Transverse colon (tissue), 4 donors: Measurements from ENCODE around the gene PWP1. TPM values are rescaled to one million over a fixed set of nuclear protein-coding genes. Genes with fewer than 3 reads are reported as not detected.

Experiments used
- DNase-seq: peaks from one replicate; pipeline ENCODE4 v3.0.0-alpha.2; 2019
- H3K27ac ChIP-seq, 4 donors: fragments of 200-600 bp; sonication (generic); 2 replicates each; pipeline ENCODE4 v1.5.1; 2016 to 2018; ENCODE audit warnings: inconsistent platforms in 4 of 4
- H3K27me3 ChIP-seq: fragments of 200-600 bp; sonication (generic); 2 replicates; pipeline ENCODE4 v1.5.1; 2017; ENCODE audit warnings: inconsistent platforms
- H3K36me3 ChIP-seq, 4 donors: fragments of 200-600 bp; sonication (generic); 2 replicates each; pipeline ENCODE4 v1.5.1; 2017 to 2019; ENCODE audit warnings: inconsistent platforms in 4 of 4
- H3K4me1 ChIP-seq, 4 donors: fragments of 200-600 bp; sonication (generic); 2 replicates each; pipeline ENCODE4 v1.5.1; 2017 to 2020; ENCODE audit warnings: inconsistent platforms in 4 of 4
- H3K4me3 ChIP-seq, 4 donors: fragments of 200-600 bp; sonication (generic); 1 replicate in 1 of 4; 2 replicates in 3 of 4; pipeline versions ENCODE4 v1.5.1 to v1.6.1; 2017 to 2019; ENCODE audit warnings: inconsistent platforms in 4 of 4
- H3K9me3 ChIP-seq, 2 donors: fragments of 200-600 bp; sonication (generic); 2 replicates each; pipeline ENCODE4 v1.5.1; 2017 to 2019; ENCODE audit warnings: inconsistent platforms in 2 of 2
- EP300 ChIP-seq: sonication (generic); formaldehyde crosslinking; IDR thresholded peaks from one replicate; pipeline ENCODE4 v1.6.1; 2017; ENCODE audit warnings: antibody characterized with exemption, low read depth
- POLR2A ChIP-seq: fragments of 450-650 bp; IDR thresholded peaks from one replicate; pipeline ENCODE4 v1.6.1; 2016; ENCODE audit warnings: antibody characterized with exemption, mild to moderate bottlenecking, moderate library complexity
- POLR2AphosphoS5 ChIP-seq, 3 donors: sonication (generic); formaldehyde crosslinking; IDR thresholded peaks; one replicate each; pipeline ENCODE4 v1.6.1; 2016; ENCODE audit warnings: antibody characterized with exemption in 3 of 3
- WGBS, 2 donors: methylation state at CpG; one replicate each; pipeline ENCODE4 v1.1.5; 2018; ENCODE audit warnings: low coverage in 1 of 2; 5-methylcytosine and 5-hydroxymethylcytosine counted together
- in situ Hi-C, 4 donors: fragments of 200-750 bp; cut with MboI; loops; one replicate each; pipeline versions ENCODE4 v1.15.0 to v1.15.1; 2017; ENCODE audit warnings: low sequenced_read_pairs in 3 of 4, low pct_ligation_motif_present in 1 of 4, low pct_unique_long_range_greater_than_20kb in 1 of 4
- intact Hi-C: fragments of 100-400 bp; cut with DNase I; formaldehyde crosslinking; loops from one replicate; pipeline ENCODE4 v1.15.1; 2023; ENCODE audit warnings: low total_unique reads
- total RNA-seq, 4 donors: library from RNA; depleted of rRNA; stranded (reverse); fragments of >200 nt; gene quantifications; one replicate each; pipeline ENCODE4 v1.1.0, GENCODE V29; 2016
- TF ChIP-seq, protein P1 (sequence below), 5 experiments: fragments of 200-600 bp in 3 of 5; fragments of 450-650 bp in 2 of 5; sonication (generic) in 3 of 5; IDR thresholded peaks; 1 replicate in 2 of 5; 2 replicates in 3 of 5; pipeline ENCODE4 v1.5.1; 2016 to 2017; ENCODE audit warnings: antibody characterized with exemption in 5 of 5, inconsistent platforms in 3 of 5, mild to moderate bottlenecking in 2 of 5, moderate library complexity in 1 of 5

PWP1 gene
- 10 to 100 TPM; 29.9 to 49.7 (median 41.4) TPM for total RNA-seq

- whole genome bisulfite sequencing, 2 donors: 0 to 1% methylated on average over 8 to 48 of the region's 51 CpGs
- peaks cover 0 to 25% (median 9%) of the 10 kb centered on the region in 4 donors for H3K36me3 ChIP-seq
- in situ Hi-C loops (loop anchor here in 2 of 4 donors (5.0 to 25.0 kb wide), 2 partner anchors 72 to 202 kb away; no protein-coding TSS in a partner anchor), intact Hi-C loops (no loop called here)
- DNase-seq: peak; percentile 96
- no peaks in the 10 kb centered on the region for H3K9me3 ChIP-seq
- TF ChIP-seq EP300 (no peak), POLR2AphosphoS5 (IDR thresholded peaks at IDR 0.05) (peak; percentile 89 to 95 (median 94)), POLR2A (peak; percentile 88)
- TF ChIP-seq, protein P1, sequence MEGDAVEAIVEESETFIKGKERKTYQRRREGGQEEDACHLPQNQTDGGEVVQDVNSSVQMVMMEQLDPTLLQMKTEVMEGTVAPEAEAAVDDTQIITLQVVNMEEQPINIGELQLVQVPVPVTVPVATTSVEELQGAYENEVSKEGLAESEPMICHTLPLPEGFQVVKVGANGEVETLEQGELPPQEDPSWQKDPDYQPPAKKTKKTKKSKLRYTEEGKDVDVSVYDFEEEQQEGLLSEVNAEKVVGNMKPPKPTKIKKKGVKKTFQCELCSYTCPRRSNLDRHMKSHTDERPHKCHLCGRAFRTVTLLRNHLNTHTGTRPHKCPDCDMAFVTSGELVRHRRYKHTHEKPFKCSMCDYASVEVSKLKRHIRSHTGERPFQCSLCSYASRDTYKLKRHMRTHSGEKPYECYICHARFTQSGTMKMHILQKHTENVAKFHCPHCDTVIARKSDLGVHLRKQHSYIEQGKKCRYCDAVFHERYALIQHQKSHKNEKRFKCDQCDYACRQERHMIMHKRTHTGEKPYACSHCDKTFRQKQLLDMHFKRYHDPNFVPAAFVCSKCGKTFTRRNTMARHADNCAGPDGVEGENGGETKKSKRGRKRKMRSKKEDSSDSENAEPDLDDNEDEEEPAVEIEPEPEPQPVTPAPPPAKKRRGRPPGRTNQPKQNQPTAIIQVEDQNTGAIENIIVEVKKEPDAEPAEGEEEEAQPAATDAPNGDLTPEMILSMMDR (IDR thresholded peaks at IDR 0.05): peak in 1 of 5 experiments; percentile 13
- peak within 1 kb of the TSS; percentile 84 to 91 (median 87) for H3K27ac ChIP-seq
- H3K27me3 ChIP-seq: no peaks in the 10 kb centered on the region
- H3K4me1 ChIP-seq: peaks cover 4 to 22% (median 18%) of the 10 kb centered on the region in 4 donors
- H3K4me3 ChIP-seq: peak within 1 kb of the TSS; percentile 70 to 92 (median 82)
These were observed at the start of gene PWP1 for GRCh38 chr12:107685360-107686248. PWP1 (plus strand) TSS chr12:107685799; CDS start chr12:107685900, 101 bp downstream.

GRCh38 chr12:107641154-107641553, 44.4 kb upstream of the PWP1 start:
- intact Hi-C loops (no loop called here), in situ Hi-C loops (no loop called here)

DNA sequence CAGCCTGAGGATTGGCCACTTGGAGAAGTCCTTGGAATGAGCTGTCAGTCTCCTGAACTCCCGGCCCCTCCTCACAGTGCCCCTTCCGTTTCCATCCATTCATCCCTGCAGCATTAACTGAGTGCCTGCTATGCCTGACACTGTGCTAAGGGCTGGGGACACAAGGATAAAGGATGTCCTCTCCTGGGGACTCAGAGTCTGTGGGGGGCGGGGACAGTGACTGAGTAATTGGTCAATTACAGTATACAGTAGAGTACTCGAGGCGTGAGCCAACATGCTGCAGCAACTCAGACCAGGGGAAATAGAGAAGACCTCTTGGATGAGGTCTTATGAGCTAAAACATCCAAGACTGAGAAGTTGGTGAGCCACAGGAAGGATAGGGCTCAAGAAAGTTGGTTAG, 43.4 kb upstream of the PWP1 start:
- Histone ChIP-seq H3K9me3 (no peaks in the 10 kb centered on the region), H3K36me3 (no peaks in the 10 kb centered on the region), H3K4me3 (no peak overlapping the region), H3K27ac (no peak overlapping the region), H3K4me1 (no peaks in the 10 kb centered on the region), H3K27me3 (peaks cover 6% of the 10 kb centered on the region)
- no peak for DNase-seq
- WGBS, 2 donors: 73 to 80% methylated on average over 1 to 5 of the region's 5 CpGs
- intact Hi-C loops: no loop called here
- TF ChIP-seq POLR2A (no peak), POLR2AphosphoS5 (IDR thresholded peaks at IDR 0.05) (no peak), EP300 (no peak)
- TF ChIP-seq, protein P1 (IDR thresholded peaks at IDR 0.05): no peak
- in situ Hi-C loops: no loop called here

More at GRCh38 chr12:107641154-107641553, 44.4 kb upstream of the PWP1 start:
- no peaks in the 10 kb centered on the region for H3K9me3 ChIP-seq
- H3K4me1 ChIP-seq: no peaks in the 10 kb centered on the region
- no peak for DNase-seq
- H3K27me3 ChIP-seq: peaks cover 6% of the 10 kb centered on the region
- TF ChIP-seq, protein P1 (IDR thresholded peaks at IDR 0.05): no peak
- TF ChIP-seq POLR2AphosphoS5 (IDR thresholded peaks at IDR 0.05) (no peak), EP300 (no peak), POLR2A (no peak)
- H3K4me3 ChIP-seq: no peak overlapping the region
- no peaks in the 10 kb centered on the region for H3K36me3 ChIP-seq
- no peak overlapping the region for H3K27ac ChIP-seq

DNA sequence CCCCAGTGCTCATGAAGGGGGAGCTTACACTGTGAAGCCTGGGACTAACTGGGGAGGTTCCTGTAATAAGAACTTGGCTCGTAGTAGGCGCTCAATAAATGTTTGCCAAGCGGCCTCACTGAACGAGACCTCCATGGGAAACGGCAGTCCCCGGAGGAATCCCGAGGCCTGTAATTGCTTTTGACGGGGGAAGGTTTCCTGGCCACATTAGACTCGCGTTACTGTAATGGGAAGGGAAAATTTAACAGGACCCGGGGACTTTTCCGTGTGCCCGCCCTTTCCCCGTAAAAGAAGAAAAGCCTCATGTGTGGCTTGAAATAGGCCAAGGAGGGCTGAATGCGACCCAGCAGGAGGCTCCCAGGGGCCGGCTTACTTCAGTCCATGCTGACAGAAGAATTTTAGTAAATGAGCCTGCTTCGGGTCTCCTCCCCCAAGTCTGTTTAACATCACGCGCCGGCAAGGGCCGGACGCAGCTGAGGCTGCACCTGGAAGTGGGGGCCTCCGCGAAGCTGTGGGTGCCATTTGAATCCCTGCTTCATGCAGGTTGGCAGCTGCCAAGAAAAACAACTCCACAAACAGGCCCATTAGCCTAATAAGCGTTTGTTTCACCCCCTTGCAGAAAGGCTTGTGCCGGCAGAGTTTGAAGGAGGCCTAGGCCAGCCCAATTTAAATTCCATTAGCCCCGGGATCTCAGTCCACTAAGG, 39.8 kb upstream of the PWP1 start:
- intact Hi-C loops (no loop called here), in situ Hi-C loops (no loop called here)
- Histone ChIP-seq H3K4me3 (no peak overlapping the region), H3K27ac (no peak overlapping the region), H3K9me3 (no peaks in the 10 kb centered on the region), H3K36me3 (no peaks in the 10 kb centered on the region), H3K4me1 (no peaks in the 10 kb centered on the region), H3K27me3 (no peaks in the 10 kb centered on the region)
- 74 to 80% methylated on average over 1 to 27 of the region's 27 CpGs for WGBS, 2 donors
- no peak for TF ChIP-seq POLR2A
- TF ChIP-seq, protein P1 (IDR thresholded peaks at IDR 0.05): no peak
- no peak for TF ChIP-seq POLR2AphosphoS5 (IDR thresholded peaks at IDR 0.05)
- TF ChIP-seq EP300: no peak
- no peak for DNase-seq
